DOHH2 (cell line): ENCODE data around the gene PPP2R2C.

Source experiments
- H3F3A ChIP-seq: fragments of 200-600 bp; sonication (generic), shearing (Covaris generic); 2 replicates; pipeline ENCODE4 v1.6.0; 2016; ENCODE audit warnings: antibody characterized with exemption, mild to moderate bottlenecking; ENCODE audit not compliant: control insufficient read depth, insufficient read depth
- H3K27ac ChIP-seq: fragments of 200-600 bp; sonication (generic); 2 replicates; pipeline ENCODE4 v1.5.1; 2014; ENCODE audit warnings: low read depth, mild to moderate bottlenecking, low read length, moderate library complexity
- H3K27me3 ChIP-seq: fragments of 200-600 bp; sonication (generic); 2 replicates; pipeline ENCODE4 v1.6.1; 2014; ENCODE audit warnings: mild to moderate bottlenecking, low read length, mixed read lengths; ENCODE audit not compliant: control insufficient read depth
- H3K36me3 ChIP-seq: fragments of 200-600 bp; sonication (generic); 2 replicates; pipeline ENCODE4 v1.6.1; 2014; ENCODE audit warnings: mild to moderate bottlenecking, low read length, moderate library complexity, mixed read lengths; ENCODE audit not compliant: control insufficient read depth
- H3K4me1 ChIP-seq: fragments of 200-600 bp; sonication (generic); 2 replicates; pipeline ENCODE4 v1.6.1; 2014; ENCODE audit warnings: mild to moderate bottlenecking, low read length, mixed read lengths; ENCODE audit not compliant: control insufficient read depth
- H3K4me2 ChIP-seq: fragments of 200-600 bp; sonication (generic); 2 replicates; pipeline ENCODE4 v1.6.0; 2014; ENCODE audit warnings: mild to moderate bottlenecking, low read length, moderate library complexity
- H3K4me3 ChIP-seq: fragments of 200-600 bp; sonication (generic); 2 replicates; pipeline ENCODE4 v1.5.1; 2014; ENCODE audit warnings: mild to moderate bottlenecking, low read length, mixed read lengths
- H3K79me2 ChIP-seq: fragments of 200-600 bp; sonication (generic); 2 replicates; pipeline ENCODE4 v1.6.1; 2014; ENCODE audit warnings: mild to moderate bottlenecking, low read length, mixed read lengths; ENCODE audit not compliant: control insufficient read depth
- H3K9me2 ChIP-seq: fragments of 200-600 bp; sonication (generic); replicated peaks from 2 replicates; pipeline ENCODE4 v1.6.1; 2014; ENCODE audit warnings: mild to moderate bottlenecking, low read length, mixed read lengths; ENCODE audit not compliant: control insufficient read depth
- H3K9me3 ChIP-seq: fragments of 200-600 bp; sonication (generic); 2 replicates; pipeline ENCODE4 v1.6.1; 2014; ENCODE audit warnings: antibody characterized with exemption, low read length, mixed read lengths; ENCODE audit not compliant: control insufficient read depth, insufficient read depth
- H4K20me1 ChIP-seq: fragments of 200-600 bp; sonication (generic); 2 replicates; pipeline ENCODE4 v1.6.0; 2014; ENCODE audit warnings: low read depth, mild to moderate bottlenecking, antibody characterized with exemption, low read length, moderate library complexity; ENCODE audit not compliant: control insufficient read depth, insufficient read depth
- CTCF ChIP-seq: fragments of 200-600 bp; sonication (generic); IDR thresholded peaks from one replicate; pipeline ENCODE4 v1.5.1; 2014; ENCODE audit warnings: antibody characterized with exemption, mild to moderate bottlenecking, low read depth, low read length; ENCODE audit not compliant: poor library complexity, severe bottlenecking
- EZH2phosphoT487 ChIP-seq: fragments of 200-600 bp; sonication (generic); IDR thresholded peaks from 2 replicates; pipeline ENCODE4 v1.6.1; 2017; ENCODE audit warnings: borderline replicate concordance, mild to moderate bottlenecking, antibody characterized with exemption, low read length, moderate library complexity, mixed read lengths

The PPP2R2C gene

GRCh38 chr4:6275898-6276806 lies 196.3 kb downstream of the PPP2R2C start:
- no peaks in the 10 kb centered on the region for H3K4me1 ChIP-seq
- H3K79me2 ChIP-seq, result no peaks in the 10 kb centered on the region
- no peaks in the 10 kb centered on the region for H3F3A ChIP-seq
- H3K27me3 ChIP-seq, result no peaks in the 10 kb centered on the region
- no peaks in the 10 kb centered on the region for H3K9me3 ChIP-seq
- TF ChIP-seq EZH2phosphoT487 (no peak), CTCF (no peak)
- no peak overlapping the region for H3K4me2 ChIP-seq
- H3K36me3 ChIP-seq, result no peaks in the 10 kb centered on the region
- no peak overlapping the region for H3K27ac ChIP-seq
- no peaks in the 10 kb centered on the region for H3K9me2 ChIP-seq
- no peak overlapping the region for H3K4me3 ChIP-seq
- no peaks in the 10 kb centered on the region; the same call in 1 of the 2 replicates for H4K20me1 ChIP-seq

DNA sequence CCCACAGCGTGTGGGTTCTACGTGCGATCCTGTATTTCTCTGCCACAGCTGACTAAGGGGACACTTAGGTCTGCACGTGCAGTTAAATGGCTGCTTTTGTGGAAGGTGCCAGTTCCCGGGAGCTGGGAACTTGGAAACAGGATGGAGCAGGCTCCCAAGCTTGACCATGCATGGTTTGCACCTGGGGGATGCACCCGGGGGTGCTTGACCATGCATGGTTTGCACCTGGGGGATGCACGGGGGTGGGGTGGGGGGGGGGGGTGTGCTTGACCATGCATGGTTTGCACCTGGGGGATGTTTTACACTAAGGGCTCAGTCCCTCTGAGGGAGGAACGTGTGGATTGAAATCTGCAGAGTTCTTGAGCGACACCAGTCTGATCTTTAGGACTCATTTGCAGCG lies 197.1 kb downstream of the PPP2R2C start:
- Histone ChIP-seq H3K9me3 (no peaks in the 10 kb centered on the region), H3K4me1 (no peaks in the 10 kb centered on the region), H3K79me2 (no peaks in the 10 kb centered on the region), H3K27ac (no peak overlapping the region), H3K4me2 (no peak overlapping the region), H3K27me3 (peaks cover 3% of the 10 kb centered on the region; the same call in 1 of the 2 replicates), H3K36me3 (no peaks in the 10 kb centered on the region), H3F3A (no peaks in the 10 kb centered on the region), H3K9me2 (no peaks in the 10 kb centered on the region), H3K4me3 (no peak overlapping the region), H4K20me1 (no peaks in the 10 kb centered on the region; the same call in 1 of the 2 replicates)
- no peak for TF ChIP-seq EZH2phosphoT487
- TF ChIP-seq CTCF, result no peak

DNA sequence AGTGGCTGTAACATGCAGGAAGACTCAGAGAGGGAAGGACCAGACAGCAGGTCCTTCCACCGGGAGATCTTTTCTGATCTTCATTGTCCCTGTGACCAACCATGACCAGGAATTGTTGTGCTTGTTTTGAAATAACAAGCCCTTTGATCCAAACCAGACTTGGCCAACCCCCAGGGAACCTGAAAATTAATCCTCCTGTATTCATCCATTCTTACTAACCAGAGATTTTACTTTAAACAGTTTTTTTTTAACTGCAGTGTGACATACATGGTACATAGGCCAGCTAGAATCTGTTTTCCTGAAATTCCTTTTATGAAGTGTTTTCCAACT lies 198.8 kb downstream of the PPP2R2C start:
- Histone ChIP-seq H3K9me2 (no peaks in the 10 kb centered on the region), H3K27ac (no peak overlapping the region), H3K27me3 (peaks cover 3% of the 10 kb centered on the region; the same call in 1 of the 2 replicates), H3K4me3 (no peak overlapping the region), H3K79me2 (no peaks in the 10 kb centered on the region), H3K9me3 (no peaks in the 10 kb centered on the region), H3K4me2 (no peak overlapping the region), H3K36me3 (no peaks in the 10 kb centered on the region), H4K20me1 (no peaks in the 10 kb centered on the region; the same call in 1 of the 2 replicates), H3F3A (no peaks in the 10 kb centered on the region), H3K4me1 (peaks cover 8% of the 10 kb centered on the region)
- TF ChIP-seq EZH2phosphoT487, result no peak
- no peak for TF ChIP-seq CTCF
